CD4-positive, CD25-positive, alpha-beta regulatory T cell (primary cell): ENCODE measurements around the gene PPP2R5E. TPM values are rescaled to one million over a fixed set of nuclear protein-coding genes. Genes with fewer than 3 reads are reported as not detected.
"Not testable (repeated sequence)": the region's sequence is repeated elsewhere in the genome, so short reads cannot be mapped to it uniquely, and the experiment has no call there.

Experiments used
- ATAC-seq, 2 donors: fragments of 150-1000 bp; cut with Tn5 transposase; one replicate each; pipeline ENCODE4 v1.10.0; 2021; ENCODE audit warnings: low read depth in 2 of 2, moderate number of reproducible peaks in 2 of 2, moderate library complexity in 1 of 2
- DNase-seq, 3 donors: peaks; one replicate each; pipeline versions ENCODE4 v3.0.0 to v3.0.0-alpha.2; 2012 to 2022; ENCODE audit warnings: mixed read lengths in 1 of 3
- H3K27ac ChIP-seq: one replicate; pipeline ENCODE4 v1.7.0; 2013; ENCODE audit warnings: mild to moderate bottlenecking, low read length; ENCODE audit not compliant: insufficient read depth, poor library complexity, severe bottlenecking
- H3K27me3 ChIP-seq: one replicate; pipeline ENCODE4 v1.7.0; 2013; ENCODE audit warnings: low read length; ENCODE audit not compliant: control insufficient read depth, insufficient read depth
- H3K36me3 ChIP-seq: one replicate; pipeline ENCODE4 v1.7.0; 2013; ENCODE audit warnings: mild to moderate bottlenecking, low read length, moderate library complexity; ENCODE audit not compliant: control insufficient read depth, insufficient read depth
- H3K4me1 ChIP-seq: 2 replicates; pipeline ENCODE4 v1.7.0; 2013; ENCODE audit warnings: mild to moderate bottlenecking, low read length; ENCODE audit not compliant: insufficient read depth, control insufficient read depth, poor library complexity, severe bottlenecking
- H3K4me3 ChIP-seq: one replicate; pipeline ENCODE4 v1.7.0; 2013; ENCODE audit warnings: low read depth, mild to moderate bottlenecking, low read length, moderate library complexity
- H3K9me3 ChIP-seq, 2 experiments: 1 replicate in 1 of 2; 2 replicates in 1 of 2; pipeline ENCODE4 v1.7.0; 2013; ENCODE audit warnings: low read length in 2 of 2, mild to moderate bottlenecking in 1 of 2, moderate library complexity in 1 of 2; ENCODE audit not compliant: control insufficient read depth in 2 of 2
- H3K27ac Mint-ChIP-seq, 3 donors: one replicate each; pipeline ENCODE4 v1.8.0; 2020 to 2022; ENCODE audit warnings: mild to moderate bottlenecking in 3 of 3, mixed read lengths in 3 of 3, moderate library complexity in 2 of 3
- H3K27me3 Mint-ChIP-seq: one replicate; pipeline ENCODE4 v1.8.0; 2022; ENCODE audit warnings: mild to moderate bottlenecking, mixed read lengths
- H3K36me3 Mint-ChIP-seq: one replicate; pipeline ENCODE4 v1.8.0; 2020; ENCODE audit warnings: mixed read lengths
- H3K4me1 Mint-ChIP-seq, 4 donors: one replicate each; pipeline ENCODE4 v1.8.0; 2020 to 2022; ENCODE audit warnings: mixed read lengths in 4 of 4, mild to moderate bottlenecking in 1 of 4
- H3K4me3 Mint-ChIP-seq, 4 donors: one replicate each; pipeline ENCODE4 v1.8.0; 2020 to 2022; ENCODE audit warnings: mild to moderate bottlenecking in 4 of 4, mixed read lengths in 4 of 4, moderate library complexity in 3 of 4
- H3K9me3 Mint-ChIP-seq, 7 donors: one replicate each; pipeline ENCODE4 v1.8.0; 2020 to 2022; ENCODE audit warnings: mixed read lengths in 7 of 7, mild to moderate bottlenecking in 3 of 7, moderate library complexity in 2 of 7
- polyA plus RNA-seq, 4 donors: library from polyadenylated mRNA; unstranded; fragments of 300-500 nt; fragmentation: Illumina TruSeq; gene quantifications; one replicate each; pipeline ENCODE4 v1.2.3, GENCODE V29; 2021
- total RNA-seq: library from RNA; stranded (reverse); gene quantifications from one replicate; pipeline ENCODE4 v1.2.3, GENCODE V29; 2022

Gene PPP2R5E
- total and polyA plus RNA-seq, 5 donors from 2014 or later = 31.2 to 50.3 (median 35.2) TPM

- Mint-ChIP-seq H3K27me3 (no peaks in the 10 kb centered on the region), H3K4me1 (peaks cover 24 to 46% (median 38%) of the 10 kb centered on the region in 4 donors), H3K9me3 (no peaks in the 10 kb centered on the region), H3K36me3 (peaks cover 7% of the 10 kb centered on the region), H3K4me3 (peak overlapping the region; percentile 94 to 99 (median 98)), H3K27ac (peak overlapping the region; percentile 98 to 99 (median 98))
- Histone ChIP-seq H3K27ac (peak overlapping the region; percentile 79), H3K4me3 (peak overlapping the region; percentile 86), H3K36me3 (peaks cover 10% of the 10 kb centered on the region), H3K27me3 (no peaks in the 10 kb centered on the region), H3K9me3 (no peaks in the 10 kb centered on the region), H3K4me1 (peaks cover 28% of the 10 kb centered on the region)
- DNase-seq (no peak), ATAC-seq (peak; percentile 7 to 9)
Observed at GRCh38 chr14:63543826-63544406, 739 bp upstream of the PPP2R5E start.

GRCh38 chr14:63542231-63542999 lies 762 bp downstream of the PPP2R5E start:
- no peaks in the 10 kb centered on the region for H3K27me3 Mint-ChIP-seq
- H3K9me3 Mint-ChIP-seq = no peaks in the 10 kb centered on the region
- Histone ChIP-seq H3K27ac (peak overlapping the region; percentile 79), H3K36me3 (peaks cover 18% of the 10 kb centered on the region), H3K4me3 (peak overlapping the region; percentile 88), H3K9me3 (no peaks in the 10 kb centered on the region), H3K4me1 (peaks cover 28% of the 10 kb centered on the region), H3K27me3 (no peaks in the 10 kb centered on the region)
- no peak for ATAC-seq
- peaks cover 27 to 51% (median 43%) of the 10 kb centered on the region in 4 donors for H3K4me1 Mint-ChIP-seq
- H3K36me3 Mint-ChIP-seq = peaks cover 12% of the 10 kb centered on the region
- peak overlapping the region; percentile 70 to 98 (median 91) for H3K27ac Mint-ChIP-seq
- H3K4me3 Mint-ChIP-seq = peak overlapping the region; percentile 94 to 99 (median 98)
- DNase-seq = peak in 2 of 3 donors; percentile 5 to 17

DNA sequence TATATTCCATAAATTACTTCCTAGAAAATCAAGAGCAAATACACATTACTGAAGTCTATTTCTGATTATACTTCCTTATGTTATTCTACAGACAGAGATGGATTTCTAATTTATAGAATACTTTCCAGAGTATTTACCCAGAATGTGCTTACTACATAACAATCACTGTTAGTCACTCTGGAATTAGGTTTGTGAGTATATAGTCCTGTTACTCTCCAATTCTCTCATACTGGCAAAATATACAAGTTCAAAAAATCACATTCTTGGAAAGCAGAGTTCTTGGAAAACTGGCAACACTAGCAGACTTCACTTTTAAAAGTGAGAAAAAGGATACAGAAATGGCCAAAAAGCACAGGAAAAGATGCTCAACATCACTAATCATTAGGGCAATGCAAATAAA lies 7.3 kb downstream of the PPP2R5E start:
- peaks cover 43% of the 10 kb centered on the region for H3K36me3 Mint-ChIP-seq
- no peaks in the 10 kb centered on the region for H3K27me3 Mint-ChIP-seq
- H3K27ac Mint-ChIP-seq = no peak overlapping the region
- DNase-seq = no peak
- Histone ChIP-seq H3K4me1 (peaks cover 8% of the 10 kb centered on the region), H3K27me3 (no peaks in the 10 kb centered on the region), H3K4me3 (peak overlapping the region; percentile 16), H3K9me3 (no peaks in the 10 kb centered on the region), H3K36me3 (peaks cover 46% of the 10 kb centered on the region), H3K27ac (no peak overlapping the region)
- H3K9me3 Mint-ChIP-seq = no peaks in the 10 kb centered on the region
- no peak for ATAC-seq
- H3K4me3 Mint-ChIP-seq = peak overlapping the region in 1 of 4 donors; percentile 1
- peaks cover 29 to 46% (median 35%) of the 10 kb centered on the region in 4 donors for H3K4me1 Mint-ChIP-seq

GRCh38 chr14:63533474-63533873 lies 9.7 kb downstream of the PPP2R5E start:
- H3K36me3 Mint-ChIP-seq = peaks cover 35% of the 10 kb centered on the region
- no peak overlapping the region for H3K4me3 Mint-ChIP-seq
- H3K9me3 Mint-ChIP-seq = no peaks in the 10 kb centered on the region
- H3K27me3 Mint-ChIP-seq = no peaks in the 10 kb centered on the region
- H3K4me1 ChIP-seq = peaks cover 5% of the 10 kb centered on the region
- H3K4me3 ChIP-seq = no peak overlapping the region
- H3K27me3 ChIP-seq = no peaks in the 10 kb centered on the region
- H3K27ac Mint-ChIP-seq = no peak overlapping the region
- ATAC-seq (no peak), DNase-seq (no peak)
- no peaks in the 10 kb centered on the region for H3K9me3 ChIP-seq
- H3K27ac ChIP-seq = no peak overlapping the region
- H3K36me3 ChIP-seq = peaks cover 32% of the 10 kb centered on the region
- H3K4me1 Mint-ChIP-seq = peaks cover 20 to 35% (median 25%) of the 10 kb centered on the region in 4 donors

DNA sequence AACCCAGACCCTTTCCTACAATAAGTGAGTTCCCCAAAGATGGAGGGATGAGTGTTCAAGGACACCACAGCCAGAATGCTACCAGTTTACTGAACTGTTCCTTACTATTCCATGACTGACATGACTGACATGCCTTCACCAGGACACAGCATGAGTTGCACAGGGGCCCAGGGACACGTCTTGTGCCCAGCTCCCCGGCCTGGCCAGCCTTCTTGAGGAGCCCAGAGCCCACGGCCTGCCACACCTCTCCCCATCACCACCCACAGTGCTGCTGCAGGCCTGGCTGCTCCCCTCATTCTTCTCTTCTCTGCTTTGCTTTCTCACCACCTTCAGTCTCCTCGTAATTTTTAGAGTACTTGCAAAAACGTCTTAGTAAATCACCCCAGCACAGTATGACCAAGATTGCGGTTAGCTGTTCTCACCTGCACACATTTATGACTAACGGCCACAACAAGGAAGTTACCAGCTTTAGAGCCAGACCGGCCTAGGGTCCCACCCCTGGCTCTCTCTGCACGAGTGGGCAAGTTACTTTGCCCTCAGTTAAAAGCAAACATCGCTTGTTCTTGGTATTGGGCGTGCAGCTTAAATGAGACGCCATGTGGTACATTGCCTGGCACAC lies 18.5 kb downstream of the PPP2R5E start:
- Mint-ChIP-seq H3K4me3 (peak overlapping the region in 2 of 4 donors; percentile 6 to 36), H3K27ac (peak overlapping the region; percentile 4 to 74 (median 74)), H3K4me1 (peaks cover 15 to 40% (median 19%) of the 10 kb centered on the region in 4 donors), H3K27me3 (no peaks in the 10 kb centered on the region), H3K9me3 (no peaks in the 10 kb centered on the region), H3K36me3 (peaks cover 25% of the 10 kb centered on the region)
- Histone ChIP-seq H3K4me3 (no peak overlapping the region), H3K27ac (no peak overlapping the region), H3K27me3 (no peaks in the 10 kb centered on the region), H3K36me3 (peaks cover 7% of the 10 kb centered on the region), H3K9me3 (no peaks in the 10 kb centered on the region), H3K4me1 (no peaks in the 10 kb centered on the region)
- ATAC-seq (peak; percentile 53 to 55), DNase-seq (peak in 1 of 3 donors; percentile 65)

DNA sequence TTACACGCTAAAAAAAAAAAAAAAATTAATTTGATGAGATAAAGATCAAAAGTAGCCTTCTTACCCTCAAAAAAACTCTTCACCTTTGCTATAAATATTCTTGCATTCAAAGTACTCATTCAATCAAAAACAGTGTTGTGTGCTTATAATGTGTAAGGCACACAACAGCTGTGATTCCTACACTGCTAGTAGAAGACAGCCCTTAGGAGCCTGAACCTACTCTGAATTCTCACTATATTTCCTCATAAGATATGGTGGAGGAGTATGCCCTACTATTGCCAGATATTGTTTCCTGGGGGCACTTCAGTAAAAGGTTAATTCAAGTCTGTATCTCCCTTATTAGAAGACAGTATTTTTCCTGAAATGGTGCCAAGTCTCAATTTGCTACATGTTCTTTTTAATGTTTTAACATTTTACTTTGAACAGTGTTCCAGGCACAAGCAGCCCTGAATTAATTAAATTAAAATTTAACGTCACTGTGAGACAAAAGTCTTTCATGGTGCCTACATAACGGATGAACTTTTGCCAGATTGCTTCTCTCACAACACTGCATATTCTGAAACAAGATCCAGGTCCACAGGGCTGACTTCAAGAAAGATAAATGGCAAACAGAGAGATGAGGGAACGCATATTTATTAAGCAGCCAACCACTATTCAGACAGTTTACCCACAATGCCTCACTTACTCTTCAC lies 19.3 kb downstream of the PPP2R5E start:
- no peak overlapping the region for H3K27ac Mint-ChIP-seq
- no peaks in the 10 kb centered on the region for H3K27me3 Mint-ChIP-seq
- Histone ChIP-seq H3K4me1 (no peaks in the 10 kb centered on the region), H3K4me3 (no peak overlapping the region), H3K27me3 (no peaks in the 10 kb centered on the region), H3K36me3 (peaks cover 7% of the 10 kb centered on the region), H3K27ac (no peak overlapping the region), H3K9me3 (no peaks in the 10 kb centered on the region)
- H3K9me3 Mint-ChIP-seq = no peaks in the 10 kb centered on the region
- no peak overlapping the region for H3K4me3 Mint-ChIP-seq
- DNase-seq = no peak
- peaks cover 25% of the 10 kb centered on the region for H3K36me3 Mint-ChIP-seq
- no peak for ATAC-seq
- H3K4me1 Mint-ChIP-seq = peaks cover 15 to 39% (median 17%) of the 10 kb centered on the region in 4 donors

- not testable (repeated sequence) for H3K27me3 Mint-ChIP-seq, H3K27ac ChIP-seq, ATAC-seq, H3K4me1 ChIP-seq, H3K4me3 Mint-ChIP-seq, H3K27me3 ChIP-seq, H3K4me3 ChIP-seq, H3K27ac Mint-ChIP-seq, H3K9me3 Mint-ChIP-seq, H3K36me3 ChIP-seq, DNase-seq, H3K9me3 ChIP-seq
- H3K4me1 Mint-ChIP-seq = peaks cover 13 to 37% (median 17%) of the 10 kb centered on the region in 4 donors
- H3K36me3 Mint-ChIP-seq = peaks cover 25% of the 10 kb centered on the region
Observed at GRCh38 chr14:63522511-63522910, 20.7 kb downstream of the PPP2R5E start.
